ENCODE results near the gene DOCK4.

The DOCK4 gene

DNA sequence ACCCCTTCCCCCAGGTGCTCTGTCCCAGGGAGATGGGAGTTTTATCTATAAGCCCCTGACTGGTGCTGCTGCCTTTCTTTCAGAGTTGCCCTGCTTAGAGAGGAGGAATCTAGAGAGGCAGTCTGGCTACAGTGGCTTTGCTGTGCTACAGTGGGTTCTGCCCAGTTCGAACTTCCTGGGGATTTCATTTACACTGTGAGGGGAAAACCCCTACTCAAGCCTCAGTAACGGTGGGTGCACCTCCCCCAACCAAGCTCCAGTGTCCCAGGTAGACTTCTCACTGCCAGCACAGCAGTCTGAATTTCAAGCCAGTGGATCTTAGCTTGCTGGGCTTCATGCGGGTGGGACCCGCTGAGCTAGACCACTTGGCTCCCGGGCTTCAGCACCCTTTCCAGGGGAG is 500.4 kb downstream of the DOCK4 start:
- TF ChIP-seq, protein P1, sequence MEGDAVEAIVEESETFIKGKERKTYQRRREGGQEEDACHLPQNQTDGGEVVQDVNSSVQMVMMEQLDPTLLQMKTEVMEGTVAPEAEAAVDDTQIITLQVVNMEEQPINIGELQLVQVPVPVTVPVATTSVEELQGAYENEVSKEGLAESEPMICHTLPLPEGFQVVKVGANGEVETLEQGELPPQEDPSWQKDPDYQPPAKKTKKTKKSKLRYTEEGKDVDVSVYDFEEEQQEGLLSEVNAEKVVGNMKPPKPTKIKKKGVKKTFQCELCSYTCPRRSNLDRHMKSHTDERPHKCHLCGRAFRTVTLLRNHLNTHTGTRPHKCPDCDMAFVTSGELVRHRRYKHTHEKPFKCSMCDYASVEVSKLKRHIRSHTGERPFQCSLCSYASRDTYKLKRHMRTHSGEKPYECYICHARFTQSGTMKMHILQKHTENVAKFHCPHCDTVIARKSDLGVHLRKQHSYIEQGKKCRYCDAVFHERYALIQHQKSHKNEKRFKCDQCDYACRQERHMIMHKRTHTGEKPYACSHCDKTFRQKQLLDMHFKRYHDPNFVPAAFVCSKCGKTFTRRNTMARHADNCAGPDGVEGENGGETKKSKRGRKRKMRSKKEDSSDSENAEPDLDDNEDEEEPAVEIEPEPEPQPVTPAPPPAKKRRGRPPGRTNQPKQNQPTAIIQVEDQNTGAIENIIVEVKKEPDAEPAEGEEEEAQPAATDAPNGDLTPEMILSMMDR (IDR thresholded peaks at IDR 0.05; ENCODE audit: low read depth, low read length): no peak
- Histone ChIP-seq H3K36me3 (no peaks in the 10 kb centered on the region), H3K27ac (no peak overlapping the region), H3K27me3 (ENCODE audit: insufficient read depth, low read depth, severe bottlenecking) (no peaks in the 10 kb centered on the region), H3K4me3 (ENCODE audit: low read depth, low read length) (no peak overlapping the region), H3K9me3 (ENCODE audit: severe bottlenecking) (peaks cover 3% of the 10 kb centered on the region)
- DNase-seq: no peak

DNA sequence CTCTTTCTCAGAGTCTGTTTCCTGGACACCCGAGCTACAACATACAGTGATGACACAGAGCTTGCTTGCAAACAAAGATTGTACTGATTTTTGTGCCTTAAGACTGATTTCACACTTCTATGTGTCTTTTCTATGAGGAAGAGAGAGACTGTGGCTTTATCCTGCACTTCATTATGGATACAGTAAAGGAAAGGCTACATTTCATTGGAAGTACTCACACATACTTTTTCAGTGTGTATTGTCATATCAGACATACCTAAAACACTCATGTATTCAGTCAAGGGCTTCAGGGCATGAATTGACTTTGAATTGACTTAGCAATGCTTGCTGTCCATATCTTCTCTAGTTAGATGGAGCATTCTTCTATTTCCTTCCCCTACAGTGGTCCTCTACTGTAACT is 508.4 kb downstream of the DOCK4 start:
- no peak for DNase-seq
- Histone ChIP-seq H3K27me3 (ENCODE audit: insufficient read depth, low read depth, severe bottlenecking) (no peaks in the 10 kb centered on the region), H3K36me3 (no peaks in the 10 kb centered on the region), H3K9me3 (ENCODE audit: severe bottlenecking) (peaks cover 3% of the 10 kb centered on the region), H3K27ac (no peak overlapping the region), H3K4me3 (ENCODE audit: low read depth, low read length) (no peak overlapping the region)
- TF ChIP-seq, protein P1 (IDR thresholded peaks at IDR 0.05; ENCODE audit: low read depth, low read length): no peak

DNA sequence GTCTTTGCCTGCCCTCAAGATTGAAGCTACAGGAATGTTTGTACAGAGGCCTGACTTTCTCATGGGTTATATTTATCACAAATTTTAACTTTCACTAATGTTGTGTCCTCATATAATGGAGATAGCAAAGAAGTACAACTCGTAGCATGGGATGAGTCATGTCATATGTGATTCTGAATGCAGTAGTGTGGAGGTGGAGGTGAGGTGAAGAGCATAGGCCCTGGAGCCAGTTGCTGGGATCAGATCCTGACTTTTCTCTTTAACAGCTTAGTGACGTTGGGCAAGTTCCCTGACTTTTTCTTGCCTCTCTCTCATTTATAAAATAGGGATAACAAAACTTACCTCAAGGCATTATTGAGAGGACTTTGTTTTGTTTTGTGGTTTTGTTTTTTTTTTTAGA is 511.8 kb downstream of the DOCK4 start:
- TF ChIP-seq, protein P1 (IDR thresholded peaks at IDR 0.05; ENCODE audit: low read depth, low read length): no peak
- Histone ChIP-seq H3K27me3 (ENCODE audit: insufficient read depth, low read depth, severe bottlenecking) (no peaks in the 10 kb centered on the region), H3K36me3 (no peaks in the 10 kb centered on the region), H3K4me3 (ENCODE audit: low read depth, low read length) (no peak overlapping the region), H3K9me3 (ENCODE audit: severe bottlenecking) (peaks cover 3% of the 10 kb centered on the region), H3K27ac (no peak overlapping the region)
- no peak for DNase-seq

DNA sequence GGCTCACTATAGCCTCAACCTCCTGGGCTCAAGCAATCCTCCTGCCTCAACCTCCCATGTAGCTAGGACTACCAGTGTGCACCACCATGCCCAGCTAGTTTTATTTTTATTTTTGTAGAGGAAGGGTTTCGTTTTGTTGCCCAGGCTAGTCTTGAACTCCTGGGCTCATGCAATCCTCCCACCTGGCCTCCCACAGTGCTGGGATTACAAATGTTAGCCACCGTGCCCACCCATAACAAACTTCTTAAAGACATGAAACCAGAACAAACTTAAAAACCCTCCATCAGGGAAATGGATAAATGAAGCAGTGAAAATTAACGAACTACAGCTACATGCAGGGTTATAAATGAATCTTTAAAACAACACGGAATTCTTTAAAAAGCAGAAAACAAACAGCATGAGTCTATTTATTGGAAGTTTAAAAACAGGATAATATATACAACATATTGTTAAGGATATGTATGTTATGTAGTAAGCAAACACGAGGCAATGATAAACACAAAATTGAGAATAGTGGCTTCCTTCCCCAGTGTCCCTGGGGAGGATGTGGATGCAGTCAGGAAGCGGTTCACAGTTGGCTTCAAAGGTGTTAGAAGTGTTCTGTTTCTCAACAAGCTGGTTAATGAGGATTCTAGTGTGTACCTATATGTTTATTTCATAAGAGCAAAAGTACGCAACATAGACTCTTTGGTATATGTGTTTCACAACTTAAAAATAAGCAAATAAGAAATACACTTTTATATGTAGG is 515.7 kb downstream of the DOCK4 start:
- Histone ChIP-seq H3K9me3 (ENCODE audit: severe bottlenecking) (peaks cover 3% of the 10 kb centered on the region), H3K27ac (no peak overlapping the region), H3K4me3 (ENCODE audit: low read depth, low read length) (no peak overlapping the region), H3K27me3 (ENCODE audit: insufficient read depth, low read depth, severe bottlenecking) (no peaks in the 10 kb centered on the region), H3K36me3 (no peaks in the 10 kb centered on the region)
- DNase-seq: no peak
- TF ChIP-seq, protein P1 (IDR thresholded peaks at IDR 0.05; ENCODE audit: low read depth, low read length): no peak

- Histone ChIP-seq H3K27ac (no peak overlapping the region), H3K27me3 (ENCODE audit: insufficient read depth, low read depth, severe bottlenecking) (no peaks in the 10 kb centered on the region), H3K36me3 (no peaks in the 10 kb centered on the region), H3K9me3 (ENCODE audit: severe bottlenecking) (no peaks in the 10 kb centered on the region), H3K4me3 (ENCODE audit: low read depth, low read length) (no peak overlapping the region)
- TF ChIP-seq, protein P1 (IDR thresholded peaks at IDR 0.05; ENCODE audit: low read depth, low read length): no peak
- no peak for DNase-seq
Observed at GRCh38 chr7:111685349-111685748, 520.9 kb downstream of the DOCK4 start.

All from WERI-Rb-1 (cell line).